SK-N-MC (cell line): ENCODE results near the gene SPRED3.
"Not testable (repeated sequence)": the region's sequence is repeated elsewhere in the genome, so short reads cannot be mapped to it uniquely, and the experiment has no call there.

Experiments used
- DNase-seq: peaks from one replicate; pipeline ENCODE4 v3.0.0-alpha.2; 2011; ENCODE audit warnings: low read depth, low spot score
- H3K27ac ChIP-seq: fragments of 200-600 bp; sonication (generic); 2 replicates; pipeline ENCODE4 v1.5.1; 2016; ENCODE audit warnings: mixed run types
- H3K36me3 ChIP-seq: fragments of 200-600 bp; sonication (generic); 2 replicates; pipeline ENCODE4 v1.6.1; 2017; ENCODE audit warnings: antibody characterized with exemption, low read length, mixed read lengths; ENCODE audit not compliant: insufficient read depth
- H3K4me3 ChIP-seq: fragments of 200-600 bp; sonication (generic); 2 replicates; pipeline ENCODE4 v1.5.1; 2016
- H3K9ac ChIP-seq: fragments of 200-600 bp; sonication (generic); 2 replicates; pipeline ENCODE4 v1.8.0; 2017; ENCODE audit warnings: mixed run types, mixed read lengths; ENCODE audit not compliant: insufficient read length
- H3K9me3 ChIP-seq: fragments of 200-600 bp; sonication (generic); 2 replicates; pipeline ENCODE4 v1.6.1; 2017; ENCODE audit warnings: low read depth, mild to moderate bottlenecking, antibody characterized with exemption, low read length, moderate library complexity, mixed read lengths
- EZH2 ChIP-seq: fragments of 200-600 bp; sonication (generic); IDR thresholded peaks from one replicate; pipeline ENCODE4 v1.6.1; 2017; ENCODE audit warnings: antibody characterized with exemption
- FOXP2 ChIP-seq: optimal IDR thresholded peaks from 2 replicates; pipeline ENCODE3; 2011; ENCODE audit warnings: mild to moderate bottlenecking, moderate library complexity; ENCODE audit not compliant: insufficient read depth; ENCODE audit errors: extremely low read length, control extremely low read depth
- POLR2AphosphoS5 ChIP-seq: IDR thresholded peaks from 2 replicates; pipeline ENCODE4 v1.6.1; 2012; ENCODE audit warnings: mild to moderate bottlenecking, low read depth, low read length, borderline replicate concordance

SPRED3 gene

GRCh38 chr19:38358071-38358470 is 30.4 kb upstream of the SPRED3 start:
- H3K9me3 ChIP-seq: no peaks in the 10 kb centered on the region
- TF ChIP-seq EZH2 (no peak), POLR2AphosphoS5 (no peak), FOXP2 (no peak)
- no peak for DNase-seq
- no peak overlapping the region for H3K27ac ChIP-seq
- H3K36me3 ChIP-seq: no peaks in the 10 kb centered on the region
- H3K9ac ChIP-seq: no peak overlapping the region
- no peak overlapping the region for H3K4me3 ChIP-seq

GRCh38 chr19:38359242-38360021 is 29.1 kb upstream of the SPRED3 start:
- Histone ChIP-seq H3K4me3 (no peak overlapping the region), H3K9ac (no peak overlapping the region), H3K36me3 (no peaks in the 10 kb centered on the region), H3K9me3 (no peaks in the 10 kb centered on the region), H3K27ac (no peak overlapping the region)
- no peak for DNase-seq
- TF ChIP-seq POLR2AphosphoS5: no peak
- TF ChIP-seq FOXP2: no peak
- TF ChIP-seq EZH2: no peak

- no peak for DNase-seq
- H3K9me3 ChIP-seq: no peaks in the 10 kb centered on the region
- no peak overlapping the region for H3K4me3 ChIP-seq
- TF ChIP-seq POLR2AphosphoS5: no peak
- TF ChIP-seq FOXP2: no peak
- no peak for TF ChIP-seq EZH2
- no peak overlapping the region for H3K27ac ChIP-seq
- no peaks in the 10 kb centered on the region for H3K36me3 ChIP-seq
- no peak overlapping the region for H3K9ac ChIP-seq
Observed at GRCh38 chr19:38360351-38360750, 28.1 kb upstream of the SPRED3 start.

- TF ChIP-seq EZH2 (no peak), FOXP2 (no peak), POLR2AphosphoS5 (no peak)
- no peak overlapping the region for H3K9ac ChIP-seq
- no peak overlapping the region for H3K27ac ChIP-seq
- no peaks in the 10 kb centered on the region for H3K36me3 ChIP-seq
- no peaks in the 10 kb centered on the region for H3K9me3 ChIP-seq
- peak overlapping the region; percentile 77 for H3K4me3 ChIP-seq
- no peak for DNase-seq
Observed at GRCh38 chr19:38360839-38361631, 27.5 kb upstream of the SPRED3 start.

- H3K27ac ChIP-seq: no peak overlapping the region
- no peaks in the 10 kb centered on the region for H3K9me3 ChIP-seq
- TF ChIP-seq POLR2AphosphoS5: no peak
- TF ChIP-seq EZH2: no peak
- TF ChIP-seq FOXP2: no peak
- DNase-seq: peak; percentile 8
- no peaks in the 10 kb centered on the region for H3K36me3 ChIP-seq
- H3K4me3 ChIP-seq: peak overlapping the region; percentile 77
- H3K9ac ChIP-seq: no peak overlapping the region
Observed at GRCh38 chr19:38361633-38362075, 26.8 kb upstream of the SPRED3 start.

GRCh38 chr19:38362076-38362945 is 26.2 kb upstream of the SPRED3 start:
- H3K4me3 ChIP-seq: peak overlapping the region; percentile 77
- H3K9me3 ChIP-seq: no peaks in the 10 kb centered on the region
- H3K9ac ChIP-seq: no peak overlapping the region
- H3K27ac ChIP-seq: no peak overlapping the region
- no peaks in the 10 kb centered on the region for H3K36me3 ChIP-seq
- no peak for TF ChIP-seq EZH2
- no peak for TF ChIP-seq POLR2AphosphoS5
- TF ChIP-seq FOXP2: no peak
- DNase-seq: no peak

- not testable (repeated sequence) for H3K4me3 ChIP-seq, DNase-seq, H3K9ac ChIP-seq, H3K36me3 ChIP-seq, H3K9me3 ChIP-seq, H3K27ac ChIP-seq
Observed at GRCh38 chr19:38362946-38363688, 25.4 kb upstream of the SPRED3 start.

- Histone ChIP-seq H3K27ac (no peak overlapping the region), H3K36me3 (no peaks in the 10 kb centered on the region), H3K4me3 (no peak overlapping the region), H3K9me3 (no peaks in the 10 kb centered on the region), H3K9ac (no peak overlapping the region)
- TF ChIP-seq EZH2 (no peak), FOXP2 (no peak), POLR2AphosphoS5 (no peak)
- DNase-seq: no peak
Observed at GRCh38 chr19:38367041-38367440, 21.5 kb upstream of the SPRED3 start.
